Testis (tissue), 3 donors: ENCODE results near the gene FBXL19. TPM values are rescaled to one million over a fixed set of nuclear protein-coding genes. Genes with fewer than 3 reads are reported as not detected.

Experiments
- DNase-seq: peaks from one replicate; pipeline ENCODE4 v3.0.0-alpha.2; 2019
- H3K27ac ChIP-seq, 2 donors: fragments of 200-600 bp; sonication (generic); one replicate each; pipeline ENCODE4 v1.5.1; 2019
- H3K27me3 ChIP-seq: fragments of 200-600 bp; sonication (generic); one replicate; pipeline ENCODE4 v1.5.1; 2019
- H3K36me3 ChIP-seq: fragments of 200-600 bp; sonication (generic); one replicate; pipeline ENCODE4 v1.5.1; 2017; ENCODE audit warnings: low read depth; ENCODE audit errors: missing control alignments
- H3K4me1 ChIP-seq: fragments of 200-600 bp; sonication (generic); one replicate; pipeline ENCODE4 v1.5.1; 2019
- H3K4me3 ChIP-seq, 2 donors: fragments of 200-600 bp; sonication (generic); one replicate each; pipeline ENCODE4 v1.5.1; 2017 to 2019
- H3K9me3 ChIP-seq: fragments of 200-600 bp; sonication (generic); one replicate; pipeline ENCODE4 v1.5.1; 2017
- POLR2A ChIP-seq: fragments of 450-650 bp; IDR thresholded peaks from one replicate; pipeline ENCODE4 v1.6.1; 2017; ENCODE audit warnings: antibody characterized with exemption, mild to moderate bottlenecking, moderate library complexity
- WGBS, 2 donors: methylation state at CpG; one replicate each; pipeline ENCODE4 v1.1.5; 2018; 5-methylcytosine and 5-hydroxymethylcytosine counted together
- intact Hi-C: fragments of 100-400 bp; cut with DNase I; formaldehyde crosslinking; loops from one replicate; pipeline ENCODE4 v1.15.1; 2023; ENCODE audit warnings: low total_unique reads
- polyA plus RNA-seq: library from polyadenylated mRNA; stranded (reverse); fragments of 350-450 nt; fragmentation: Illumina TruSeq; extraction: RNeasy Lipid Tissue Mini Kit (QIAGEN cat#74804); gene quantifications from one replicate; pipeline ENCODE4 v1.2.3, GENCODE V29; 2014; ENCODE audit warnings: low read depth, low replicate concordance; ENCODE audit not compliant: insufficient read depth
- total RNA-seq, 2 donors: library from RNA; depleted of rRNA; stranded (reverse); fragments of >200 nt; gene quantifications; one replicate each; pipeline ENCODE4 v1.2.3, GENCODE V29; 2016
- TF ChIP-seq, protein P1 (sequence below), 3 experiments: fragments of 450-650 bp in 2 of 3; fragments of 200-600 bp in 1 of 3; sonication (generic) in 1 of 3; IDR thresholded peaks; one replicate each; pipeline ENCODE4 v1.5.1; 2016 to 2019; ENCODE audit warnings: antibody characterized with exemption in 3 of 3, mild to moderate bottlenecking in 2 of 3, moderate library complexity in 1 of 3

Gene FBXL19
- total and polyA plus RNA-seq, 3 donors from 2014 or later: 47.0 to 149 (median 142) TPM

DNA sequence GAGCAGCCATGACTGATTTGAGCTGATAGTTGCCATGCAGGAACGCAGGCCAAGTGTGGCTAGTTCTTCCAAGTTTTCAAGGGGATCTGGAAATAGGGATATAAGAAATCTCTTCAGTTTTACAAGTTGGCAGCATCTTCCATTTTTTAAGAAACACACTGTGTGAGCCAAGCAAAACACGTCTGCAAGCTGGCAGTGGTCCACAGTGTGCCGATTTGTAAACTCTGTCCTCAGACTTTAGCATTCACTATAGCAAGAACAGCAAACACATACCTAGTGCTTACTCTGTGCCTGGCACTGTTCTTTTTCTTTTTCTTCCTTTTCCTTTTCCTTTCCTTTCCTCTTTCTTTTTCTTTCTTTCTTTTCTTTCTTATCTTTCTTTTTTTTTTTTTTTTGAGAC is 28.4 kb downstream of the FBXL19 start:
- H3K36me3 ChIP-seq: no peaks in the 10 kb centered on the region
- H3K27me3 ChIP-seq: no peaks in the 10 kb centered on the region
- 37 to 59% methylated on average over 3 of the region's 3 CpGs for WGBS, 2 donors
- intact Hi-C loops: no loop called here
- peaks cover 33% of the 10 kb centered on the region for H3K4me1 ChIP-seq
- H3K27ac ChIP-seq: peak overlapping the region in 1 of 2 donors; percentile 97
- no peak overlapping the region for H3K4me3 ChIP-seq
- no peak for TF ChIP-seq POLR2A
- TF ChIP-seq, protein P1, sequence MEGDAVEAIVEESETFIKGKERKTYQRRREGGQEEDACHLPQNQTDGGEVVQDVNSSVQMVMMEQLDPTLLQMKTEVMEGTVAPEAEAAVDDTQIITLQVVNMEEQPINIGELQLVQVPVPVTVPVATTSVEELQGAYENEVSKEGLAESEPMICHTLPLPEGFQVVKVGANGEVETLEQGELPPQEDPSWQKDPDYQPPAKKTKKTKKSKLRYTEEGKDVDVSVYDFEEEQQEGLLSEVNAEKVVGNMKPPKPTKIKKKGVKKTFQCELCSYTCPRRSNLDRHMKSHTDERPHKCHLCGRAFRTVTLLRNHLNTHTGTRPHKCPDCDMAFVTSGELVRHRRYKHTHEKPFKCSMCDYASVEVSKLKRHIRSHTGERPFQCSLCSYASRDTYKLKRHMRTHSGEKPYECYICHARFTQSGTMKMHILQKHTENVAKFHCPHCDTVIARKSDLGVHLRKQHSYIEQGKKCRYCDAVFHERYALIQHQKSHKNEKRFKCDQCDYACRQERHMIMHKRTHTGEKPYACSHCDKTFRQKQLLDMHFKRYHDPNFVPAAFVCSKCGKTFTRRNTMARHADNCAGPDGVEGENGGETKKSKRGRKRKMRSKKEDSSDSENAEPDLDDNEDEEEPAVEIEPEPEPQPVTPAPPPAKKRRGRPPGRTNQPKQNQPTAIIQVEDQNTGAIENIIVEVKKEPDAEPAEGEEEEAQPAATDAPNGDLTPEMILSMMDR (IDR thresholded peaks at IDR 0.05): no peak
- no peaks in the 10 kb centered on the region for H3K9me3 ChIP-seq
- DNase-seq: peak; percentile 84

- TF ChIP-seq, protein P1 (IDR thresholded peaks at IDR 0.05): no peak
- no peaks in the 10 kb centered on the region for H3K27me3 ChIP-seq
- H3K9me3 ChIP-seq: no peaks in the 10 kb centered on the region
- no peaks in the 10 kb centered on the region for H3K36me3 ChIP-seq
- peaks cover 30% of the 10 kb centered on the region for H3K4me1 ChIP-seq
- intact Hi-C loops: no loop called here
- DNase-seq: no peak
- peak overlapping the region in 1 of 2 donors; percentile 13 for H3K27ac ChIP-seq
- no peak overlapping the region for H3K4me3 ChIP-seq
- 81 to 82% methylated on average over 7 to 9 of the region's 9 CpGs for WGBS, 2 donors
Measured at GRCh38 chr16:30953111-30953510, 29.7 kb downstream of the FBXL19 start.

GRCh38 chr16:30953511-30954124 is 30.2 kb downstream of the FBXL19 start:
- intact Hi-C loops: no loop called here
- WGBS, 2 donors: 50 to 69% methylated on average over 8 to 15 of the region's 15 CpGs

GRCh38 chr16:30954993-30955392 is 31.6 kb downstream of the FBXL19 start:
- Histone ChIP-seq H3K9me3 (no peaks in the 10 kb centered on the region), H3K4me1 (peaks cover 37% of the 10 kb centered on the region), H3K36me3 (no peaks in the 10 kb centered on the region), H3K27me3 (no peaks in the 10 kb centered on the region), H3K4me3 (no peak overlapping the region), H3K27ac (no peak overlapping the region)
- no peak for DNase-seq
- intact Hi-C loops: no loop called here
- TF ChIP-seq, protein P1 (IDR thresholded peaks at IDR 0.05): no peak
- no peak for TF ChIP-seq POLR2A
- WGBS, 2 donors: 80 to 91% methylated on average over 8 of the region's 8 CpGs

More at GRCh38 chr16:30953511-30954124, 30.2 kb downstream of the FBXL19 start:
- DNase-seq: peak; percentile 83
- no peak for TF ChIP-seq POLR2A
- TF ChIP-seq, protein P1 (IDR thresholded peaks at IDR 0.05): peak; percentile 26 to 65 (median 54)
- peak overlapping the region in 1 of 2 donors; percentile 13 for H3K27ac ChIP-seq
- H3K4me1 ChIP-seq: peaks cover 33% of the 10 kb centered on the region
- H3K9me3 ChIP-seq: no peaks in the 10 kb centered on the region
- H3K4me3 ChIP-seq: no peak overlapping the region
- no peaks in the 10 kb centered on the region for H3K27me3 ChIP-seq
- no peaks in the 10 kb centered on the region for H3K36me3 ChIP-seq
